BE2C (cell line): ENCODE data around the gene WDHD1.

ENCODE experiments used
- DNase-seq: peaks from one replicate; pipeline ENCODE4 v3.0.0-alpha.2; 2020
- H3K27me3 ChIP-seq: fragments of 250-450 bp; sonication (Bioruptor Pico); 2 replicates; pipeline ENCODE4 v1.5.1; 2020; ENCODE audit warnings: mild to moderate bottlenecking
- H3K36me3 ChIP-seq: fragments of 250-450 bp; sonication (Bioruptor Pico); 2 replicates; pipeline ENCODE4 v1.5.1; 2020; ENCODE audit warnings: mild to moderate bottlenecking
- H3K4me1 ChIP-seq: fragments of 250-450 bp; sonication (Bioruptor Pico); 2 replicates; pipeline ENCODE4 v1.5.1; 2020
- H3K4me3 ChIP-seq: 2 replicates; pipeline ENCODE4 v1.5.1; 2011; ENCODE audit warnings: low read depth, low read length
- H3K9me3 ChIP-seq: fragments of 250-450 bp; sonication (Bioruptor Pico); 2 replicates; pipeline ENCODE4 v1.5.1; 2020
- CTCF ChIP-seq: IDR thresholded peaks from 2 replicates; pipeline ENCODE4 v1.5.1; 2012; ENCODE audit warnings: mild to moderate bottlenecking, low read depth, low read length

WDHD1 gene

GRCh38 chr14:55015006-55015405, 11.9 kb downstream of the WDHD1 start:
- Histone ChIP-seq H3K4me3 (no peak overlapping the region), H3K36me3 (peaks cover 8% of the 10 kb centered on the region), H3K4me1 (no peaks in the 10 kb centered on the region), H3K27me3 (no peaks in the 10 kb centered on the region), H3K9me3 (no peaks in the 10 kb centered on the region)
- no peak for TF ChIP-seq CTCF
- no peak for DNase-seq

GRCh38 chr14:55005071-55005470, 21.8 kb downstream of the WDHD1 start:
- no peaks in the 10 kb centered on the region for H3K9me3 ChIP-seq
- no peak overlapping the region for H3K4me3 ChIP-seq
- no peaks in the 10 kb centered on the region for H3K4me1 ChIP-seq
- H3K36me3 ChIP-seq, result peaks cover 66% of the 10 kb centered on the region
- H3K27me3 ChIP-seq, result no peaks in the 10 kb centered on the region
- TF ChIP-seq CTCF, result no peak
- no peak for DNase-seq

GRCh38 chr14:55000381-55000780, 26.5 kb downstream of the WDHD1 start:
- no peak for DNase-seq
- H3K36me3 ChIP-seq, result peaks cover 41% of the 10 kb centered on the region
- no peak overlapping the region for H3K4me3 ChIP-seq
- no peaks in the 10 kb centered on the region for H3K4me1 ChIP-seq
- no peak for TF ChIP-seq CTCF
- H3K27me3 ChIP-seq, result no peaks in the 10 kb centered on the region
- H3K9me3 ChIP-seq, result no peaks in the 10 kb centered on the region

- Histone ChIP-seq H3K36me3 (peaks cover 42% of the 10 kb centered on the region), H3K27me3 (no peaks in the 10 kb centered on the region), H3K9me3 (no peaks in the 10 kb centered on the region), H3K4me1 (no peaks in the 10 kb centered on the region), H3K4me3 (no peak overlapping the region)
- no peak for TF ChIP-seq CTCF
- DNase-seq, result no peak
Measured at GRCh38 chr14:54985156-54985555, 41.7 kb downstream of the WDHD1 start.

GRCh38 chr14:54981698-54982097, 45.2 kb downstream of the WDHD1 start:
- no peak; the same call in 1 of the 2 replicates for TF ChIP-seq CTCF
- H3K4me3 ChIP-seq, result no peak overlapping the region
- H3K9me3 ChIP-seq, result no peaks in the 10 kb centered on the region
- no peaks in the 10 kb centered on the region for H3K4me1 ChIP-seq
- H3K36me3 ChIP-seq, result peaks cover 42% of the 10 kb centered on the region
- no peaks in the 10 kb centered on the region for H3K27me3 ChIP-seq
- DNase-seq, result no peak

GRCh38 chr14:54979039-54979438, 47.9 kb downstream of the WDHD1 start:
- Histone ChIP-seq H3K4me1 (no peaks in the 10 kb centered on the region), H3K27me3 (no peaks in the 10 kb centered on the region), H3K4me3 (no peak overlapping the region), H3K9me3 (no peaks in the 10 kb centered on the region), H3K36me3 (peaks cover 38% of the 10 kb centered on the region)
- DNase-seq, result no peak
- TF ChIP-seq CTCF, result no peak
